ENCODE measurements around the gene AGBL2.

- TF ChIP-seq, protein P1, sequence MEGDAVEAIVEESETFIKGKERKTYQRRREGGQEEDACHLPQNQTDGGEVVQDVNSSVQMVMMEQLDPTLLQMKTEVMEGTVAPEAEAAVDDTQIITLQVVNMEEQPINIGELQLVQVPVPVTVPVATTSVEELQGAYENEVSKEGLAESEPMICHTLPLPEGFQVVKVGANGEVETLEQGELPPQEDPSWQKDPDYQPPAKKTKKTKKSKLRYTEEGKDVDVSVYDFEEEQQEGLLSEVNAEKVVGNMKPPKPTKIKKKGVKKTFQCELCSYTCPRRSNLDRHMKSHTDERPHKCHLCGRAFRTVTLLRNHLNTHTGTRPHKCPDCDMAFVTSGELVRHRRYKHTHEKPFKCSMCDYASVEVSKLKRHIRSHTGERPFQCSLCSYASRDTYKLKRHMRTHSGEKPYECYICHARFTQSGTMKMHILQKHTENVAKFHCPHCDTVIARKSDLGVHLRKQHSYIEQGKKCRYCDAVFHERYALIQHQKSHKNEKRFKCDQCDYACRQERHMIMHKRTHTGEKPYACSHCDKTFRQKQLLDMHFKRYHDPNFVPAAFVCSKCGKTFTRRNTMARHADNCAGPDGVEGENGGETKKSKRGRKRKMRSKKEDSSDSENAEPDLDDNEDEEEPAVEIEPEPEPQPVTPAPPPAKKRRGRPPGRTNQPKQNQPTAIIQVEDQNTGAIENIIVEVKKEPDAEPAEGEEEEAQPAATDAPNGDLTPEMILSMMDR (IDR thresholded peaks at IDR 0.05), result no peak
- TF ChIP-seq EP300 (IDR thresholded peaks at IDR 0.05), result no peak
- no peak for TF ChIP-seq POLR2A (IDR thresholded peaks at IDR 0.05)
Observed at GRCh38 chr11:47656260-47656885, 58.8 kb downstream of the AGBL2 start.

Measured in upper lobe of left lung (tissue), 4 donors.